Breast epithelium (tissue), 3 donors: ENCODE data around the gene SRP72.

Source experiments
- CTCF ChIP-seq, 3 donors: fragments of 450-650 bp; IDR thresholded peaks; one replicate each; pipeline ENCODE4 v1.5.1; 2016 to 2017; ENCODE audit warnings: antibody characterized with exemption in 3 of 3, mild to moderate bottlenecking in 3 of 3, moderate library complexity in 3 of 3
- POLR2A ChIP-seq: fragments of 450-650 bp; IDR thresholded peaks from one replicate; pipeline ENCODE4 v1.6.1; 2016; ENCODE audit warnings: antibody characterized with exemption, mild to moderate bottlenecking, moderate library complexity

GRCh38 chr4:56466910-56467283 is 520 bp upstream of the SRP72 start:
- TF ChIP-seq CTCF (IDR thresholded peaks at IDR 0.05): no peak
- no peak for TF ChIP-seq POLR2A
